Hematopoietic multipotent progenitor cell treated with erythropoietin and hydrocortisone succinate and interleukin-3 and kit ligand, for 6 days (in vitro differentiated cells): ENCODE data around the gene GPR176.
A peak's percentile ranks its signal among the peaks of the same experiment; 100 is the strongest.
"Not testable (repeated sequence)": the region's sequence is repeated elsewhere in the genome, so short reads cannot be mapped to it uniquely, and the experiment has no call there.

Experiments used
- DNase-seq: peaks from one replicate; pipeline ENCODE4 v3.0.0-alpha.2; 2015

Gene GPR176

GRCh38 chr15:39934397-39935071 is 14.5 kb upstream of the GPR176 start:
- DNase-seq = peak; percentile 54

- no peak for DNase-seq
These were observed 11.5 kb upstream of the GPR176 start for GRCh38 chr15:39931615-39932014.

GRCh38 chr15:39926526-39926925 is 6.5 kb upstream of the GPR176 start:
- DNase-seq = no peak

GRCh38 chr15:39925112-39925842 is 5.2 kb upstream of the GPR176 start:
- DNase-seq = peak; percentile 59

GRCh38 chr15:39924437-39924836 is 4.4 kb upstream of the GPR176 start:
- no peak for DNase-seq

- DNase-seq = no peak
These were observed 2.5 kb upstream of the GPR176 start for GRCh38 chr15:39922462-39923092.

- DNase-seq = no peak
These were observed 1.2 kb upstream of the GPR176 start for GRCh38 chr15:39921274-39921638.

- peak; percentile 83 for DNase-seq
These were observed 626 bp upstream of the GPR176 start for GRCh38 chr15:39920510-39921273.

GRCh38 chr15:39919411-39919747 is 687 bp downstream of the GPR176 start:
- DNase-seq = no peak

- DNase-seq = no peak
These were observed 1.2 kb downstream of the GPR176 start for GRCh38 chr15:39918688-39919385.

GRCh38 chr15:39914977-39915376 is 5.1 kb downstream of the GPR176 start:
- DNase-seq = no peak

- no peak for DNase-seq
These were observed 11.1 kb downstream of the GPR176 start for GRCh38 chr15:39909007-39909406.

GRCh38 chr15:39908186-39908585 is 11.9 kb downstream of the GPR176 start:
- no peak for DNase-seq

GRCh38 chr15:39907216-39907615 is 12.8 kb downstream of the GPR176 start:
- no peak for DNase-seq

GRCh38 chr15:39904115-39904514 is 16.0 kb downstream of the GPR176 start:
- no peak for DNase-seq

- DNase-seq = no peak
These were observed 21.7 kb downstream of the GPR176 start for GRCh38 chr15:39898317-39898716.

GRCh38 chr15:39896846-39897245 is 23.2 kb downstream of the GPR176 start:
- DNase-seq = no peak

- no peak for DNase-seq
These were observed 24.0 kb downstream of the GPR176 start for GRCh38 chr15:39896101-39896500.

GRCh38 chr15:39893051-39893450 is 27.0 kb downstream of the GPR176 start:
- DNase-seq = not testable (repeated sequence)

GRCh38 chr15:39892418-39892817 is 27.6 kb downstream of the GPR176 start:
- DNase-seq = no peak

GRCh38 chr15:39890621-39891020 is 29.4 kb downstream of the GPR176 start:
- DNase-seq = no peak

- no peak for DNase-seq
These were observed 30.5 kb downstream of the GPR176 start for GRCh38 chr15:39889601-39890000.

GRCh38 chr15:39888809-39889208 is 31.3 kb downstream of the GPR176 start:
- no peak for DNase-seq
